Muscle of arm (tissue), 12 donors: ENCODE results near the gene ROBO1. TPM values are rescaled to one million over a fixed set of nuclear protein-coding genes. Genes with fewer than 3 reads are reported as not detected.
A peak's percentile ranks its signal among the peaks of the same experiment; 100 is the strongest.

ENCODE experiments used
- DNase-seq: peaks from one replicate; pipeline ENCODE4 v3.0.0-alpha.2; 2013
- polyA plus RNA-seq, 12 donors: library from polyadenylated mRNA; unstranded; fragments of 120-200 nt; gene quantifications; one replicate each; pipeline ENCODE4 v1.2.1, GENCODE V29; 2013; ENCODE audit not compliant: insufficient read length in 12 of 12

Gene ROBO1
- polyA plus RNA-seq, 12 donors = 35.6 to 199 (median 50.1) TPM; not detected in 1

- DNase-seq = no peak
Measured at GRCh38 chr3:79467721-79468120, 300.1 kb downstream of the ROBO1 start.

DNA sequence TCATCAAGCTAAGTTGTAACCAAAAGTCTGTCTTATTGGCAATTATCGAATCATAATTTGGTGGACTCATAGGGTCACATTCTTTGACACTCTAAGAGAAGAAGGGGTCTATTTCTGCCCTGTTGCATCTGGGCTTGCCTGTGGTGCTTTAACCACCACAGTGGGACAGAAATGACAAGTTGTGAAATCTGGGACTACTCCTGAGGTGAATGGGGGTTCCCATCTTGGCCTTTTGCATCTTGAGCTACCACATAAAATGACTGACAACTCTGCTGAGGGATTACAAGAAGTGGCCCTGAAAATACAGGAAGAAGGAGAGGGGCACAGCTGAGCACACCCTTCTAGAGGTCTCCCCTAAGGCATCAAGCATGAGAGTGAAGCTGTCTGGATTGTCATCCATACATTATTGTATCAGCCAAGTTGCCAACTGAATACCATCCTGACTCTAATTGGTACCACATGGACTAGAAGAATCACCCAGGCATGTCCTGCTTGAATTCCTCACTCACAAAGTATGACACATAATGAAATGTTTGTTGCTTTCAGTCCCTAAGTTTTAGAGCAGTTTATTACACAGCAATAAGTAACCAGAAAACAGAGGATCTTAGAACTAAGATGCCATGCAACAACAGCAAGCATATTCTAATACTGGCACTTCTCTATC, 306.5 kb downstream of the ROBO1 start:
- DNase-seq = no peak

- no peak for DNase-seq
Measured at GRCh38 chr3:79453600-79453999, 314.2 kb downstream of the ROBO1 start.

DNA sequence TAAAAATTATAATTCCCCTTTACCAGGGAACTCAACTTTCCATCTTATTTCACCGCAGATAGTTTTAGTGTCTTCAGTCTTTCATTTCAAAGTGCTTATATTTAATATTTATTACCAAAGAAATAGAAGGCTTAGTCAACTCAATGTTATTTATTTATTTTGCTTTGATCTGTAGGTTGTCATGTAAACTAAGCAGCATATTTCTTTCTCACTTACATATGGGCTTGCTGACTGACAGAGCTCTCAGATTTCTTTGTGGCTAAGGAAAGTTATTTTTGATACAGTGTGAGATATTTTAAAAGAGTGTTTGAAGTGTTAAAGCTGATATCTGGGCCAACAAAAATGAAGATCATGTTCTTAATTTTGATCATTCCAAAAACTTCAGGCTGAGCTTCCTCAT, 331.4 kb downstream of the ROBO1 start:
- DNase-seq = no peak

DNA sequence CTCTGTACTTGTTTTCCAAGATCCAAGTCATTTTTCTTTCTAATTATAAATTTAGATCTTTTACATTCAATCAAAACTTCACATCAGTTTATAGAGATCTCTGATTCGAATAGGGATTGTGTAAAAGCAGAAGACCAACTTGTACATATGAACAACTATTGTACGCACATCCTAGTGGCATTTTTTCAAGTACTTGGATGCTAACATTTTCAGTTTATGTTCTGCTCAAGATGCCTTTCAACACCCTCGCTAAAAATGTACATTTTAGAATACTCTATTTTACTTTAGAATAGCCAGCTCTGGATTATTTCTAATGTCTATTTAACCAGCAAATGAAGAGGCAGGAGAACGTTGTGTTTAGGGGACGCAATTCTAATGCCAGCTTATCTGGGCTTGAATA, 340.7 kb downstream of the ROBO1 start:
- no peak for DNase-seq

- no peak for DNase-seq
Measured at GRCh38 chr3:79424811-79425210, 343.0 kb downstream of the ROBO1 start.

DNA sequence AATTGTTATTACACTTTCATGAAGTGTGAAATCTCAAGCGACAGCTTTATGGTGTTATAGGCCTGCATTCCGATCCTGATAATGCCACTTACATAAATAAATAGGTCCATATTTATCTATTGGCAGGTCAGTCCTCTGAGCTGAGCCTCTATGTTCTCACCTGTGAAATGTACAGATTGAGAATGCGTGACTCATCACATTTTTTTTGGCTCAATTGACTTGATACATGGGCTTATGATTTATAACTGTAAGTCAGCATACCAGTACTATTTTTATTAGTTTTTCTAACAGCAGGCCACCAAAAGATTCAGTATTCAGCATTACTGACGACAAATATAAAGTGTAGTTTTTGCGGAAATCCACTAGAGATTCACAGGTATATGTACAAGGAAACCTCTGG, 344.4 kb downstream of the ROBO1 start:
- no peak for DNase-seq

- DNase-seq = no peak
Measured at GRCh38 chr3:79421273-79421672, 346.5 kb downstream of the ROBO1 start.

GRCh38 chr3:79418855-79419621, 348.8 kb downstream of the ROBO1 start:
- no peak for DNase-seq

GRCh38 chr3:79415356-79415755, 352.4 kb downstream of the ROBO1 start:
- no peak for DNase-seq

- DNase-seq = peak; percentile 72
Measured at GRCh38 chr3:79414806-79415205, 353.0 kb downstream of the ROBO1 start.

GRCh38 chr3:79414035-79414434, 353.8 kb downstream of the ROBO1 start:
- no peak for DNase-seq

DNA sequence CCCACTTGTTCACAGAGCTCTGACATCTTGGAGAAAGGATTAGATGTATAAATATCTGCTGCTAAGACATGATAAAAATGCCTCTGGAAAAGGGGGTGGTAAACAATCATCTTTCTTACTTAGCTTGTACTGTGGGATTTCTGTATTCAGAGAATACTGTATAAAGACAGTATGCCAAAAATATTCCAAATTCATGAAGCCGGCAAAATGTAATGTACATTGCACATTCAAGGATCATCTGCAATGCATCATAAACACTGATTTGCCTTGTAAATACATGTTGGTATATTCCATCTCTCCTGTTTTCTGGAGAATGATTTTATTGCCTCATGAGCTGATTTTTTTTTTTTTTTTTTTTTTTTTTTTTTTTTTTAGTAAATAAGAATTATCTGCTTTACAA, 355.3 kb downstream of the ROBO1 start:
- DNase-seq = no peak

DNA sequence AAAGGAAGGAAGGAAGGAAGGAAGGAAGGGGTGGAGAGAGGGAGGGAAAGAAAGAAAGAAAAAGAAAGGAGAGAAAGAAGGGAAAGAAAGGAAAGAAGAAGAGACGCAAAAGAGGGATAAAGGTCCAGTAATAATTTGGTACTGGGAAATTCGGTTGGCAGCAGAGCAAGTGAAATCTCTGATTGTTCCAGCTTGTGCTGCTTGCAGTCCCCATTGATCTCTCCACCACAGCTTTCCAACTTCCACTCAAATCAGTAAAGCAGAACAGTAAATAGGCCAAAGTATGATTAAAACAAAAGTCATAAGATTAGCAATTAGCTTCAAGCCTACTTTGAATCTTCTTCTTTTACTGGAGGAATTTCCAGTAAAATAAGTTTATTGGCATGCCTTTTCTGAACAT, 357.2 kb downstream of the ROBO1 start:
- no peak for DNase-seq

- no peak for DNase-seq
Measured at GRCh38 chr3:79410136-79410535, 357.7 kb downstream of the ROBO1 start.

DNA sequence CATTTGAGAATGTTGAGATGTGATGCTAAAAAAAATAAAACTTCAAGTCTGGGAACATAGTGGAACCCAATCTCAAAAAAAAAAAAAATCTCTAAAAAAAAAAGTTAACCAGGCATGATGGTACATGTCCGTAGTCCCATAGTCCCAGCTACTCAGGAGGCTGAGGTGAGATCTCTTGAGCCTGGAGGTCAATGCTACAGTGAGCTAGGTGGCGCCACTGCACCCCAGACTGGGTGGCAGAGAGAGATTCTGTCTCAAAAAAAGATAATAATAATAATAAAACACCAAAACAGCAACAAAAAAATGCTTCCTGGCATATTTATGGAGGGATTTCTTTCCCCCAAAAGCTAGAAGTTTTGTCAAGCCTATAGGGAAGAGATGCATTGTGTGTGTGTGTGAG, 361.6 kb downstream of the ROBO1 start:
- no peak for DNase-seq

DNA sequence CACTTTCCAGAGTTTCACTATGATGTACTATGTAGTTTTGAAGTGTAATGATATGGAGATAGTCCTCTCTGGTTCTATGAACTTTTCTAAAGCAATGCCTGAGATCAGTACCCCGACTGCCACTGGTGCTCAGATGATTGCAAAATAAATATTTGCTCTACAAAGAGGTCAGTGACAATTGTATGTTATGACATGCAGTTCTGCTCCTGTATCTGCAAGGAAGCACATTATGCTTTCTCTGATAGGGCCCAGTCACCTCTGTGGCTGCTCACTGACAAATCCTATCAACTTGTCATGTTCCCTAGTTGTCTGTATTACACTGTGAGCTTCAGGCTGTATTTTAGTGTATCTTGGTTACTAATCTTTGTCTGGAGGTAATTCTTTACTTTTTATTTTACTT, 362.6 kb downstream of the ROBO1 start:
- no peak for DNase-seq

DNA sequence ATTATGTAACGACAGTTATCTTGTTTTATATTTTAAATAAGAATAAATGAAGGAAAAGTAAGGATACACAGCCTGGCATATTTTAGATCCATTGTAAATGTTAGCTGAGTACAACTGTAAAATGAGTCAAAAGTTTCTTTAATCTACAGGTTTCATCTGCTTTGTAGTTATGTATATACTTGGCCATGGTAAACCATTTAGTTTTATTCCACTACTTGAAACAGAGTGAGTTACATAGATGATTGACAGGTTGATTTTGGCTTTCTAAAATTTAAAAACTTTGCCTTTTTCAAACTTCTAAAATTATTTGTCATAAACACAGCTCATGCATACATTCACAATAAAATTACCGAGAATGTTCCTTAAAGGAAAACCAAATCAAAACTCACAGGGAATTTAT, 371.2 kb downstream of the ROBO1 start:
- DNase-seq = no peak

DNA sequence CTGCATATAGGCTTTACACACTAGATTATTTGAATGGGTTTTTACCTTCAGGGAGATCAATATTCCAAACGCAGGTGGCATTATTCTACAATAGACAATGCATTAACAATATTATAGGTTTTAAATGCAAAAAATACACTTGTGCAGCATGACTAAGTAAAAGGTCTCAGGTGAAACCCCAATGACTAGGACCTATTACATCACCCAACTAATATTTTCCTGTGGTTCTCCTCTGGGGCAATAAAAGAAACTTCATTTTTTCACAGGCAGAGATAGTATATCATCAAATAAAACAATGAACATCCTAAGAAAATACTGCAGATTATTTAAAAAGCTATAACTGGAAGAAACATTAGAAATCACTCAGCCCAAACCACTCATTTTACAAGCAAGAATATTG, 375.3 kb downstream of the ROBO1 start:
- no peak for DNase-seq

DNA sequence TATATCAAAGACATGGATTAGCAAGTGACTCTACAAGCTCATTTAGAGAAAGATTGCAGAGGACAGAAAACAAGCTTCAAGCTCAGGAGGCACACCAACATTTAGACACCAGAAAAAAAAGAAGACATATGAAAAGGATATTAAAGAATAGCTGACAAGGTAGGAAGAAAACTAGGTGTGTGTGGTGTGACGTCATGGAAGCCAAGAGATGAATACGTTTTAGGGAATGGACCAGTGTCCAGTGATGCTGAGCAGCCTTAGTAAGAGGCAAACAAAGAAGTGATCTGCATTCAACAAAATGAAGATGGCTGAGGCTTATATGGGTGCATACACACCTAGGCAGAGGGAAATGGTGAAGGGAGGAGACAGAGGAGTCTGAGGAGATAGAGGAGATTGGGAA, 377.4 kb downstream of the ROBO1 start:
- DNase-seq = no peak

DNA sequence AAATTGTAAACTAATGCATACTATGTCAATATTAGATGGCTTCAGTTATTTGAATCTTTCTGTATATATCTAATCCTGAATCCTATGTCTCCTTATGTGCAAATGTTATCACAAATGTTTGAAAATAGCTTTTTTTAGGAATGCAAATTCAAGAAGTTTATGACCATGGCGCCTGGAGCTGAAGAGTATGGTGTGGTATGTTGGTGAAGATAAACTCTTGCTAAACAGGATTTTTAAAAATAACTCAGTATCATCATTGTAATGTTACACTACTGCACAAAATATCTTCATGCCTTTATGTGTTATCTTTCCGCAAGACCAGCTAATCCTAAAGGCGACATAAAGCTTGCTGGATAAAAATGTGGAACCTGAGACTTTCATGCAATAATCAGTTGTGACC, 382.6 kb downstream of the ROBO1 start:
- no peak for DNase-seq

DNA sequence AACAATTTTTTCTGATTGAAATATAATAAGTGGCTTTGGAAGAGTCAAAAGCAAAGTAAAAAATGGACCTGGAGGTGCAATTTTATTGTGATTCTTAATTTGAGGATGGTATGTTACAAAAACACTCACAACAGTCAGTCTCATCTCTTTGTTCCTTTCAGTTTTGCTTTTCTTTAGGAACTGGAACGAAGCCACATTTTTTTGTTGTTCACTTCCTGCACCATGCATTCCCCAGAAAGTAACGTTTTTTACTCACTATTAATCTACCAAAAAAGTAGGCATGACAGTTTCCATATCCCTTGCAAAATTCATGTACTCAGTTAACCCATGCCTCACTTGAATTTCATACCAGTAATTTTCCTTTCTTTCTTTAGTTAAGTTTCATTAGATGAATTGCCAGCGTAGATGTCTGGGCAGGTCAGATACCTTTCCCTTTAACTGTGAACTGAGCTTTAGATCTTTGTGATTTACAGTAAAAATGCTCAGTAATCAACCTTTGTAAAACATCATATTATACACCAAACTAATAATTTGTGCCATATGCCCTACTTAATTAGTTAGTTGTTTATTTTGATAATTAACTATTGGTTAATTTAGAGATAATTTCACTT, 384.3 kb downstream of the ROBO1 start:
- DNase-seq = peak; percentile 18

- no peak for DNase-seq
Measured at GRCh38 chr3:79380581-79380980, 387.2 kb downstream of the ROBO1 start.
